Hematopoietic multipotent progenitor cell treated with erythropoietin and hydrocortisone succinate and interleukin-3 and kit ligand, for 8 days (in vitro differentiated cells): ENCODE results near the gene FRYL.
"Not testable (repeated sequence)": the region's sequence is repeated elsewhere in the genome, so short reads cannot be mapped to it uniquely, and the experiment has no call there.

ENCODE experiments used
- DNase-seq: peaks from one replicate; pipeline ENCODE4 v3.0.0-alpha.2; 2015

Gene FRYL

GRCh38 chr4:48742412-48742811, 37.7 kb downstream of the FRYL start:
- no peak for DNase-seq

- peak; percentile 80 for DNase-seq
Observed at GRCh38 chr4:48739560-48740019, 40.5 kb downstream of the FRYL start.

- DNase-seq, result no peak
Observed at GRCh38 chr4:48738856-48739255, 41.2 kb downstream of the FRYL start.

- peak; percentile 57 for DNase-seq
Observed at GRCh38 chr4:48728906-48729496, 51.1 kb downstream of the FRYL start.

GRCh38 chr4:48727666-48728459, 52.2 kb downstream of the FRYL start:
- DNase-seq, result peak; percentile 21

- DNase-seq, result no peak
Observed at GRCh38 chr4:48725414-48725813, 54.7 kb downstream of the FRYL start.

GRCh38 chr4:48722509-48723446, 57.3 kb downstream of the FRYL start:
- no peak for DNase-seq

GRCh38 chr4:48720459-48720858, 59.6 kb downstream of the FRYL start:
- no peak for DNase-seq

- DNase-seq, result no peak
Observed at GRCh38 chr4:48718818-48719465, 61.1 kb downstream of the FRYL start.

GRCh38 chr4:48716285-48716684, 63.8 kb downstream of the FRYL start:
- DNase-seq, result not testable (repeated sequence)

- DNase-seq, result no peak
Observed at GRCh38 chr4:48710446-48711209, 69.5 kb downstream of the FRYL start.

GRCh38 chr4:48709901-48710300, 70.2 kb downstream of the FRYL start:
- no peak for DNase-seq

GRCh38 chr4:48708610-48709009, 71.5 kb downstream of the FRYL start:
- no peak for DNase-seq

- no peak for DNase-seq
Observed at GRCh38 chr4:48706736-48707135, 73.3 kb downstream of the FRYL start.

GRCh38 chr4:48705609-48706008, 74.5 kb downstream of the FRYL start:
- DNase-seq, result no peak

- DNase-seq, result no peak
Observed at GRCh38 chr4:48704091-48704802, 75.8 kb downstream of the FRYL start.

- no peak for DNase-seq
Observed at GRCh38 chr4:48699475-48699874, 80.6 kb downstream of the FRYL start.

GRCh38 chr4:48698029-48698971, 81.8 kb downstream of the FRYL start:
- DNase-seq, result peak; percentile 92

- not testable (repeated sequence) for DNase-seq
Observed at GRCh38 chr4:48697516-48697915, 82.6 kb downstream of the FRYL start.

GRCh38 chr4:48694824-48695223, 85.3 kb downstream of the FRYL start:
- no peak for DNase-seq
